ENCODE results near the gene SCYGR3. TPM values are rescaled to one million over a fixed set of nuclear protein-coding genes. Genes with fewer than 3 reads are reported as not detected.

Gene SCYGR3
- total RNA-seq, 4 donors from 2014 or later, result not detected

DNA sequence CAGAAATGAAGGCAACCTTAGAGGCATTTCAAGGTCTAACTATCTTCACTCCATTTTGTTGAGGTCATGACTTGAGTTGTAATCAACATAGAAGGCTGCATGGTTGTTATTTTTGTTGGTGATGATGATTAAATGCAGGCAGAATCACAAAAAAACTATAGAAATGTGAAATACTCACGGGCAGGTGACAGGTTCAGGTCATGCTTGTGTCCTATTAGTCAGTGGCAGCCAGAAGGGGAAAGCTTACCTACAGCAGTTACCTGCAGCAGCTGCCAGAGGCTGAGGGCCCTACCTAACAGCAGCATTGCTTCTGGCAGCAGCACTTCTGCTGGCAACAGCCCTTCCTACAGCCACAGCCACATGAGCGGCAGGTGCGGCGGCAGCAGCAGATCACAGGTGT, 394 bp downstream of the SCYGR3 start:
- H3K27me3 ChIP-seq, result no peaks in the 10 kb centered on the region
- WGBS, 2 donors (ENCODE audit: low coverage in 1 of 2), result 95 to 100% methylated on average over 1 to 4 of the region's 4 CpGs
- H3K27ac ChIP-seq, result no peak overlapping the region
- in situ Hi-C loops (cut with MboI; ENCODE audit: low pct_ligation_motif_present in 1 of 4, low pct_unique_long_range_greater_than_20kb in 1 of 4, low sequenced_read_pairs in 3 of 4), result no loop called here
- H3K4me3 ChIP-seq, result no peak overlapping the region
- intact Hi-C loops (cut with DNase I; ENCODE audit: low total_unique reads), result no loop called here
- H3K36me3 ChIP-seq, result no peaks in the 10 kb centered on the region
- H3K4me1 ChIP-seq, result no peaks in the 10 kb centered on the region
- DNase-seq, result no peak
- TF ChIP-seq, protein P1, sequence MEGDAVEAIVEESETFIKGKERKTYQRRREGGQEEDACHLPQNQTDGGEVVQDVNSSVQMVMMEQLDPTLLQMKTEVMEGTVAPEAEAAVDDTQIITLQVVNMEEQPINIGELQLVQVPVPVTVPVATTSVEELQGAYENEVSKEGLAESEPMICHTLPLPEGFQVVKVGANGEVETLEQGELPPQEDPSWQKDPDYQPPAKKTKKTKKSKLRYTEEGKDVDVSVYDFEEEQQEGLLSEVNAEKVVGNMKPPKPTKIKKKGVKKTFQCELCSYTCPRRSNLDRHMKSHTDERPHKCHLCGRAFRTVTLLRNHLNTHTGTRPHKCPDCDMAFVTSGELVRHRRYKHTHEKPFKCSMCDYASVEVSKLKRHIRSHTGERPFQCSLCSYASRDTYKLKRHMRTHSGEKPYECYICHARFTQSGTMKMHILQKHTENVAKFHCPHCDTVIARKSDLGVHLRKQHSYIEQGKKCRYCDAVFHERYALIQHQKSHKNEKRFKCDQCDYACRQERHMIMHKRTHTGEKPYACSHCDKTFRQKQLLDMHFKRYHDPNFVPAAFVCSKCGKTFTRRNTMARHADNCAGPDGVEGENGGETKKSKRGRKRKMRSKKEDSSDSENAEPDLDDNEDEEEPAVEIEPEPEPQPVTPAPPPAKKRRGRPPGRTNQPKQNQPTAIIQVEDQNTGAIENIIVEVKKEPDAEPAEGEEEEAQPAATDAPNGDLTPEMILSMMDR (IDR thresholded peaks at IDR 0.05), result no peak
- TF ChIP-seq EP300 (IDR thresholded peaks at IDR 0.05; ENCODE audit: low read depth), result no peak
- TF ChIP-seq POLR2AphosphoS5 (IDR thresholded peaks at IDR 0.05), result no peak
- TF ChIP-seq POLR2A (IDR thresholded peaks at IDR 0.05), result no peak
- H3K9me3 ChIP-seq, result no peaks in the 10 kb centered on the region

- in situ Hi-C loops (cut with MboI; ENCODE audit: low pct_ligation_motif_present in 1 of 4, low pct_unique_long_range_greater_than_20kb in 1 of 4, low sequenced_read_pairs in 3 of 4) (no loop called here), intact Hi-C loops (cut with DNase I; ENCODE audit: low total_unique reads) (no loop called here)
- H3K27ac ChIP-seq, result no peak overlapping the region
- WGBS, 2 donors (ENCODE audit: low coverage in 1 of 2), result 44 to 53% methylated on average over 4 of the region's 4 CpGs
- no peaks in the 10 kb centered on the region for H3K27me3 ChIP-seq
- H3K4me3 ChIP-seq, result no peak overlapping the region
- DNase-seq, result no peak
- H3K36me3 ChIP-seq, result no peaks in the 10 kb centered on the region
- H3K9me3 ChIP-seq, result no peaks in the 10 kb centered on the region
- TF ChIP-seq EP300 (IDR thresholded peaks at IDR 0.05; ENCODE audit: low read depth), result no peak
- no peak for TF ChIP-seq POLR2A (IDR thresholded peaks at IDR 0.05)
- no peak for TF ChIP-seq POLR2AphosphoS5 (IDR thresholded peaks at IDR 0.05)
- TF ChIP-seq, protein P1 (IDR thresholded peaks at IDR 0.05), result no peak
- H3K4me1 ChIP-seq, result peaks cover 0 to 3% (median 0%) of the 10 kb centered on the region in 4 donors
These were observed 1.4 kb downstream of the SCYGR3 start for GRCh38 chr2:227613272-227613660.

DNA sequence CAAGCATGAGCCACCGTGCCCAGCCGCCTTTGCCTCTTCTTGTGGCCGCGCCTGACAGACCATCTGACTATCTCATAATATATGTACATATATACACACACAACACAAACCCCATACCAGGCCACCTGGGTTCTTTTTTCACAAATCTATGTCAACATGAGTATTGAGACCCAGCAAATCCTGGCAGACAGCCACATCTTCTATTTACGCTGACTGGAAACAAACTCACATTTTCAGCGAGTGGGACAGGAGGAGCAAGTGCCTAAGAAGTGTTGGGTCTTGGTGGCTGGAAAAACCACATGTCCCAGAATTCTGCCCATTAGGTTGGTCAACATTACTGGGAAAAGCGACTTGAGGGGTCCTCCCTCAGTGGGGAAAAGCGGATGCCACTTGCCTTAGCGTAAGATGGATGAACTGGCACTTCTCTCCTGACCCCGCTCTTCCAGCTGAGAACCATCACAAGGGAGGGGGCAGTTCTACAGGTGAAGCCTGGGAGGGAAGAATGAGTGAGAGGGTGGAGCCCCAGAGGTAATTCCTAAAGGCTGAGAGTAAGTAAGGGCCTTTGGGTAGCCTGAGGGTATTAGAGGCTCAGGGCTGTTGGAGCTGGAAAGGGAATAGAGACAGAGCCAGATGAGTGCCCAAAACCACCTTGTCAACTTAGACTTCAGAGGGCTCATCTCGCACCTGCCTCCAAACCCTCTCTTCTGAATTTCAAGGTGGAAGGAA, 1.9 kb downstream of the SCYGR3 start:
- TF ChIP-seq POLR2AphosphoS5 (IDR thresholded peaks at IDR 0.05), result no peak
- no peak for TF ChIP-seq POLR2A (IDR thresholded peaks at IDR 0.05)
- TF ChIP-seq, protein P1 (IDR thresholded peaks at IDR 0.05), result no peak
- TF ChIP-seq EP300 (IDR thresholded peaks at IDR 0.05; ENCODE audit: low read depth), result no peak
- no peaks in the 10 kb centered on the region for H3K9me3 ChIP-seq
- H3K27me3 ChIP-seq, result no peaks in the 10 kb centered on the region
- 86 to 98% methylated on average over 7 to 11 of the region's 11 CpGs for WGBS, 2 donors (ENCODE audit: low coverage in 1 of 2)
- no peak overlapping the region for H3K27ac ChIP-seq
- intact Hi-C loops (cut with DNase I; ENCODE audit: low total_unique reads) (no loop called here), in situ Hi-C loops (cut with MboI; ENCODE audit: low pct_ligation_motif_present in 1 of 4, low pct_unique_long_range_greater_than_20kb in 1 of 4, low sequenced_read_pairs in 3 of 4) (no loop called here)
- no peaks in the 10 kb centered on the region for H3K36me3 ChIP-seq
- H3K4me1 ChIP-seq, result peaks cover 0 to 3% (median 0%) of the 10 kb centered on the region in 4 donors
- DNase-seq, result no peak
- H3K4me3 ChIP-seq, result no peak overlapping the region

- TF ChIP-seq, protein P1 (IDR thresholded peaks at IDR 0.05), result no peak
- TF ChIP-seq POLR2A (IDR thresholded peaks at IDR 0.05), result no peak
- intact Hi-C loops (cut with DNase I; ENCODE audit: low total_unique reads), result no loop called here
- Histone ChIP-seq H3K27me3 (no peaks in the 10 kb centered on the region), H3K4me1 (peaks cover 0 to 3% (median 0%) of the 10 kb centered on the region in 4 donors), H3K4me3 (no peak overlapping the region), H3K9me3 (no peaks in the 10 kb centered on the region), H3K27ac (no peak overlapping the region), H3K36me3 (no peaks in the 10 kb centered on the region)
- 65 to 69% methylated on average over 2 of the region's 2 CpGs for WGBS, 2 donors (ENCODE audit: low coverage in 1 of 2)
- in situ Hi-C loops (cut with MboI; ENCODE audit: low pct_ligation_motif_present in 1 of 4, low pct_unique_long_range_greater_than_20kb in 1 of 4, low sequenced_read_pairs in 3 of 4), result no loop called here
- DNase-seq, result no peak
These were observed 4.5 kb downstream of the SCYGR3 start for GRCh38 chr2:227610123-227610522.

Data from transverse colon (tissue), 4 donors.